Endothelial cell of umbilical vein (primary cell): ENCODE results near the gene DPH2. TPM values are rescaled to one million over a fixed set of nuclear protein-coding genes. Genes with fewer than 3 reads are reported as not detected.

Experiments used
- BruUV-seq: library from RNA; stranded (reverse); fragments of 400-500 nt; replicated peaks from 2 replicates; lab custom pipeline; 2021; lab: Mats Ljungman, UMichigan
- CTCF ChIA-PET: fragments of 300-600, 350-600 bp; sonication (Branson Sonifier 250); formaldehyde crosslinking; loops from one replicate; lab custom pipeline; 2021; ENCODE audit warnings: antibody characterized with exemption, inconsistent platforms; lab: Charles Lee
- POLR2A ChIA-PET: fragments of 300-600, 350-600 bp; sonication (Branson Sonifier 250); formaldehyde crosslinking; loops from one replicate; lab custom pipeline; 2021; ENCODE audit warnings: antibody characterized with exemption, inconsistent platforms; lab: Charles Lee
- DNase-seq: peaks from one replicate; pipeline ENCODE4 v3.0.0-alpha.2; 2011; ENCODE audit warnings: low read depth, low spot score
- FAIRE-seq: peaks from 2 replicates; lab custom pipeline; 2011; peaks lifted over from hg19 to GRCh38; lab: Jason Lieb, UNC
- H2AFZ ChIP-seq: 2 replicates; pipeline ENCODE4 v1.6.0; 2012; ENCODE audit warnings: low read depth, low read length, control low read depth, inconsistent platforms
- H3K27ac ChIP-seq: 2 replicates; pipeline ENCODE4 v1.5.1; 2011; ENCODE audit warnings: low read depth, mild to moderate bottlenecking, control low read depth, low read length, moderate library complexity; ENCODE audit not compliant: insufficient read depth
- H3K27me3 ChIP-seq, 2 experiments: 2 replicates each; pipeline versions ENCODE4 v1.6.0 to v1.6.1; 2011; ENCODE audit warnings: low read length in 2 of 2, mixed read lengths in 1 of 2; ENCODE audit not compliant: control insufficient read depth in 2 of 2, insufficient read depth in 2 of 2
- H3K36me3 ChIP-seq, 2 experiments: 2 replicates in 1 of 2; 3 replicates in 1 of 2; pipeline ENCODE4 v1.5.1; 2011; ENCODE audit warnings: low read length in 2 of 2, mild to moderate bottlenecking in 1 of 2, moderate library complexity in 1 of 2; ENCODE audit not compliant: control insufficient read depth in 2 of 2, insufficient read depth in 2 of 2; ENCODE audit errors: extremely low read depth in 1 of 2
- H3K4me1 ChIP-seq: 3 replicates; pipeline ENCODE4 v1.5.1; 2011; ENCODE audit warnings: mild to moderate bottlenecking, low read length; ENCODE audit not compliant: control insufficient read depth, insufficient read depth; ENCODE audit errors: extremely low read depth
- H3K4me2 ChIP-seq: 2 replicates; pipeline ENCODE4 v1.6.1; 2011; ENCODE audit warnings: low read length, control low read depth, mixed read lengths; ENCODE audit not compliant: insufficient read depth
- H3K4me3 ChIP-seq, 3 experiments: fragments of 200-600 bp in 1 of 3; sonication (generic), shearing (Covaris generic) in 1 of 3; replicated peaks in 1 of 3; 2 replicates each; pipeline ENCODE4 v1.5.1; 2011 to 2016; ENCODE audit warnings: control low read depth in 3 of 3, low read length in 3 of 3, mild to moderate bottlenecking in 2 of 3, inconsistent platforms in 1 of 3, low read depth in 1 of 3, moderate library complexity in 1 of 3; ENCODE audit not compliant: insufficient read depth in 1 of 3
- H3K79me2 ChIP-seq: 2 replicates; pipeline ENCODE4 v1.6.0; 2012; ENCODE audit warnings: low read length, inconsistent platforms; ENCODE audit not compliant: control insufficient read depth, insufficient read depth
- H3K9ac ChIP-seq: replicated peaks from 2 replicates; pipeline ENCODE3; 2011; ENCODE audit warnings: low read length, control low read depth; ENCODE audit not compliant: insufficient read depth; ENCODE audit errors: extremely low read depth
- H3K9me1 ChIP-seq: replicated peaks from 3 replicates; pipeline ENCODE4 v1.6.0; 2011; ENCODE audit warnings: mild to moderate bottlenecking, low read length; ENCODE audit not compliant: control insufficient read depth, insufficient read depth; ENCODE audit errors: extremely low read depth
- H3K9me3 ChIP-seq: replicated peaks from 2 replicates; pipeline ENCODE4 v1.5.1; 2012; ENCODE audit warnings: low read length, inconsistent platforms; ENCODE audit not compliant: control insufficient read depth, insufficient read depth
- H4K20me1 ChIP-seq: replicated peaks from 2 replicates; pipeline ENCODE3; 2011; ENCODE audit warnings: mild to moderate bottlenecking, low read length; ENCODE audit not compliant: control insufficient read depth, insufficient read depth; ENCODE audit errors: extremely low read depth
- EZH2 ChIP-seq: IDR thresholded peaks from 2 replicates; pipeline ENCODE4 v1.6.1; 2012; ENCODE audit warnings: borderline replicate concordance, low read depth, mild to moderate bottlenecking, moderate library complexity, low read length, inconsistent platforms; ENCODE audit not compliant: severe bottlenecking
- FOS ChIP-seq: IDR thresholded peaks from 2 replicates; pipeline ENCODE4 v1.6.1; 2011; ENCODE audit warnings: mild to moderate bottlenecking, low read length, moderate library complexity, borderline replicate concordance; ENCODE audit not compliant: insufficient read depth
- GATA2 ChIP-seq: IDR thresholded peaks from 2 replicates; pipeline ENCODE4 v1.7.0; 2011; ENCODE audit warnings: low read depth, mild to moderate bottlenecking, moderate library complexity, mixed read lengths, low read length; ENCODE audit not compliant: insufficient read length, insufficient read depth
- JUN ChIP-seq: IDR thresholded peaks from 2 replicates; pipeline ENCODE4 v1.6.1; 2011; ENCODE audit warnings: borderline replicate concordance, low read depth; ENCODE audit not compliant: insufficient read length, insufficient read depth
- MYC ChIP-seq: IDR thresholded peaks from one replicate; pipeline ENCODE4 v1.6.1; 2011; ENCODE audit warnings: mild to moderate bottlenecking, low read depth, low read length
- POLR2A ChIP-seq: IDR thresholded peaks from 2 replicates; pipeline ENCODE4 v1.6.1; 2012; ENCODE audit warnings: low read depth, mild to moderate bottlenecking, control low read depth, low read length
- POLR2AphosphoS5 ChIP-seq: IDR thresholded peaks from 2 replicates; pipeline ENCODE4 v1.6.1; 2012; ENCODE audit warnings: low read depth, mild to moderate bottlenecking, control low read depth, low read length, moderate library complexity; ENCODE audit not compliant: insufficient read depth
- dilution Hi-C: fragments of 300-500 bp; cut with MboI; formaldehyde crosslinking; loops from one replicate; pipeline ENCODE4 v1.15.0; 2019; ENCODE audit warnings: low sequenced_read_pairs; ENCODE audit not compliant: extremely low pct_ligation_motif_present
- intact Hi-C: fragments of 100-400 bp; cut with micrococcal nuclease; formaldehyde crosslinking; loops from one replicate; pipeline ENCODE4 v1.10.0; 2022
- polyA plus RNA-seq, 4 experiments: library from polyadenylated mRNA; depleted of rRNA in 3 of 4; stranded (reverse) in 3 of 4; unstranded in 1 of 4; fragments of >200 nt; gene quantifications; 2 replicates each; pipeline versions ENCODE4 v1.2.1 to v1.2.3, GENCODE V29; 2011 to 2012; ENCODE audit warnings: missing spikeins in 1 of 4
- total RNA-seq: library from RNA; stranded (reverse); gene quantifications from 2 replicates; pipeline ENCODE4 v1.2.3, GENCODE V29; 2021
- TF ChIP-seq, protein P1 (sequence below), 2 donors: IDR thresholded peaks; 1 replicate in 1 of 2; 2 replicates in 1 of 2; pipeline ENCODE4 v1.5.1; 2011; ENCODE audit warnings: low read length in 2 of 2, mild to moderate bottlenecking in 2 of 2, moderate library complexity in 2 of 2, control low read depth in 1 of 2, inconsistent platforms in 1 of 2, low read depth in 1 of 2; ENCODE audit not compliant: insufficient read depth in 1 of 2; ENCODE audit errors: extremely low read depth in 1 of 2
- TF ChIP-seq, protein P2 (sequence below): IDR thresholded peaks from 2 replicates; pipeline ENCODE4 v1.6.1; 2011; ENCODE audit not compliant: insufficient read depth, insufficient read length

DPH2 gene
- total and polyA plus RNA-seq, 2 donors (not counting 3 experiments of a cell fraction or from before 2014, with no cell fraction given) = 28.1 to 59.1 TPM

DNA sequence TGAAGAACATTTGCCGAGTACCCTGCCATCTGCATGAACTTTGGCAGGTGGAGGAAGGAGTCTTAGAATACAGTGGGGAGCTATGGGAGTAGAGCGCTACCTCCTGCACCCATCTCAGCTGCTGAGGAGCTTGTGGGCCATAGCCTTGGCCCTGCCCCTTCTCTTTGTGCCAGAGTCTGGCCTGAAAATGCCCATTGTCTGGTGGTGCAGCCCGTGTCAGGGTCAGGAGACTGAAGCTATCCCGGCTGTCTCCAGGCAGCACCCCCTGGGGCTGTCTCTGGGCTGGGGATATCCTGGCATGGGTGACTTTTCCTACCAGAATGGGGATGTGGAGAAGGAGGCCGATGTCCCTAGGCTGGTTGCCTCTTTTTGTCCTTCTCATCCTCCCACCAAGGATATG is 15.8 kb upstream of the DPH2 start:
- intact Hi-C loops (no loop called here), dilution Hi-C loops (no loop called here)
- Histone ChIP-seq H3K79me2 (no peaks in the 10 kb centered on the region), H2AFZ (no peak overlapping the region), H3K4me2 (no peak overlapping the region), H3K27ac (no peak overlapping the region), H3K9me1 (no peaks in the 10 kb centered on the region), H3K27me3 (no peaks in the 10 kb centered on the region), H3K4me1 (no peaks in the 10 kb centered on the region), H3K9me3 (no peaks in the 10 kb centered on the region), H4K20me1 (no peaks in the 10 kb centered on the region), H3K9ac (no peak overlapping the region), H3K36me3 (peaks cover 5 to 27% of the 10 kb centered on the region in 2 experiments), H3K4me3 (no peak overlapping the region)
- no TSS peak for BruUV-seq
- TF ChIP-seq FOS (no peak), MYC (no peak), GATA2 (no peak), POLR2AphosphoS5 (no peak), JUN (no peak), EZH2 (no peak), POLR2A (no peak)
- TF ChIP-seq, protein P1, sequence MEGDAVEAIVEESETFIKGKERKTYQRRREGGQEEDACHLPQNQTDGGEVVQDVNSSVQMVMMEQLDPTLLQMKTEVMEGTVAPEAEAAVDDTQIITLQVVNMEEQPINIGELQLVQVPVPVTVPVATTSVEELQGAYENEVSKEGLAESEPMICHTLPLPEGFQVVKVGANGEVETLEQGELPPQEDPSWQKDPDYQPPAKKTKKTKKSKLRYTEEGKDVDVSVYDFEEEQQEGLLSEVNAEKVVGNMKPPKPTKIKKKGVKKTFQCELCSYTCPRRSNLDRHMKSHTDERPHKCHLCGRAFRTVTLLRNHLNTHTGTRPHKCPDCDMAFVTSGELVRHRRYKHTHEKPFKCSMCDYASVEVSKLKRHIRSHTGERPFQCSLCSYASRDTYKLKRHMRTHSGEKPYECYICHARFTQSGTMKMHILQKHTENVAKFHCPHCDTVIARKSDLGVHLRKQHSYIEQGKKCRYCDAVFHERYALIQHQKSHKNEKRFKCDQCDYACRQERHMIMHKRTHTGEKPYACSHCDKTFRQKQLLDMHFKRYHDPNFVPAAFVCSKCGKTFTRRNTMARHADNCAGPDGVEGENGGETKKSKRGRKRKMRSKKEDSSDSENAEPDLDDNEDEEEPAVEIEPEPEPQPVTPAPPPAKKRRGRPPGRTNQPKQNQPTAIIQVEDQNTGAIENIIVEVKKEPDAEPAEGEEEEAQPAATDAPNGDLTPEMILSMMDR (IDR thresholded peaks at IDR 0.05; ENCODE audit: extremely low read depth in 1 of 2, insufficient read depth in 1 of 2, low read depth in 1 of 2, low read length in 2 of 2) = no peak
- TF ChIP-seq, protein P2, sequence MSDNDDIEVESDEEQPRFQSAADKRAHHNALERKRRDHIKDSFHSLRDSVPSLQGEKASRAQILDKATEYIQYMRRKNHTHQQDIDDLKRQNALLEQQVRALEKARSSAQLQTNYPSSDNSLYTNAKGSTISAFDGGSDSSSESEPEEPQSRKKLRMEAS = no peak
- ChIA-PET POLR2A (no interaction called here), CTCF (interaction anchor here (1.6 to 1.7 kb wide), 2 partner anchors 21 to 94 kb away, joined by 4 to 5 read pairs; partner anchors contain the start of gene ATP6V0B)
- DNase-seq (no peak), FAIRE-seq (no peak)
